NCI-H187 (cell line): ENCODE measurements around the gene USP7.

Experiments used
- DNase-seq, 2 experiments: peaks; one replicate each; lab custom pipeline; 2025; lab: John Stamatoyannopoulos, UW

USP7 gene

DNA sequence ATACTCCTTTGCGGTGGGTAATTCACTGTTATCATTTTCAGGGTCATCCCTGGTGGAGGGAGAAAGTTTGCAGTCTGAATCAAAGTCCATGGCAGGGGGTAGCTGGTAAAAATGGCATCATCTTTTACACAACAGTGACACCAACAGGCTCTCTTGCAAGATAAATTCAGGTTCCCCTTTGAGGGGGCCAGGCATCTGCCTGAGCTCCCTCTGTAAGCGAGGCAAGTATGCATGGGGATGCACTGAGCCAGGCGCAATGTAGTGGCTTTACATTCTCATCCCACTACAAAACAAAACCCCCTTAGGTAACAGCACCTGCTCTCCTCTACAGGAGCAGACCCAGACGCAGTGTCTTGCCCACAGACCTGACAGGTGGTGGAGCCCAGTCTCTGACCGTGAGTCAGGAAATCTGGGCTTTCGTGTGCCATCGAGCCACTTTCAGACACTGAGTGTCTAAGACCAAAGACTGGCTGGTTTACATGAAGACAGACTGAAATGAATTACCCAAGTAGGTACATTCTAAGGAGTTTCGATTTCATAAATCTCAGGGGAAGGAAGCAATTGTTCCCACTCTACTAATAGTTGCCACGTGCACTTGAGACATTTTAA lies 63.9 kb downstream of the USP7 start:
- DNase-seq = no peak

DNA sequence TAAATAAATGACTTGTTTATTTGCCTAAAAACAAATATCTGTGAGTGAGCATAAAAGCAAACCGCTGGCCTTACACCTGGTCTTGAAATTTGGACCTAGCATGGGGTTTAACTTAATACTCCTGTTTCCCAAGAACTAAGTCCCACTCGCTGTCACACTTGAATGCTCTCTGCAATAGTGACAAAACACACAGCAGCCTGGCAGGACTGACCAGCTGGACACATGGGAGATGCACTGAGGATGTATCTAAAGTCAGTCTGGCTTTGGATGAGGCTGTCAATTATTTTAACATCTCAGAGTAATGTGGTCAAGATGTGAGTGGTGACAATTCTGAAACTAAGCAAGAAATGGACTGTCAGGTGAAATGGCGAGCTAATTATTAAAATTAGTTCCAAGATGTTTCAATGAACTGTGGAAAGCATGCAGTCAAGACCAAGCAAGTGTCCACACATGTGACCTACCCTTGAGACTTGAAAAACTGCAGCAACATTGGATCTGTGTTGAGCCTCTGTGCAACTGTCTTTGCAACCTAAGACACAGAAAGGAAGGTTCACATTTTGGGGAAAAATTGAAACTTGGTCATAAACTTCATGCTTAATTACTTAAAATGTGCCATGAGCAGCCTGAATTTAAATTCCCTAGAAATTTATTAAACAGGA lies 64.9 kb downstream of the USP7 start:
- DNase-seq = no peak

DNA sequence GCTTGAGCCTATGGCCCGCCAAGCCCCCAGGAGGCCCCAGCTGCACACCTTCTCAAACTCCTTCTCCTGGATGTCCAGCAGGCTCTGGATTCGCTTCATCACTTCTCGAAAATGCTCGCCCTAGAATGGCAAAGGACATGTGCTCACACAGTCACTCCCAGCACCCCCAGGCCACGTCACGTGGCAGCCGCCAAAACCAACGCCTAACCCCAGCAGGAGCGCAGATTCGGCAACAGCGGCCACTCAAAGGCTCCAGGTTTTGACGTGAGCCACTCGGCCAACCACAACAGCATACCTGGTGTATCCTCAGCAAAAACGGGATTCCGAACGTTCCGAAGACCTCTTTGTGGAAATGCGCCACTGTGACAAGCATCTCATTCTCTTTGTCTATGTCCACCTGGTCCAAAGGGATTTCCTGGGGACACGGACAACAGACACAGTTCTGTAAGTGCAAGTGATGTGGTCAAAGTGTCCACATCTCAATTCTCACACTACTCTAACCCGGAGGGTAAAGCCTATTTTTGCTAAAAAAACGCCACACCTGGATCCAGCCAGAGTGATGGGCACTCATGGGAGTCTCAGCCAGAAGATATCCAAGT lies 68.9 kb downstream of the USP7 start:
- DNase-seq = no peak

DNA sequence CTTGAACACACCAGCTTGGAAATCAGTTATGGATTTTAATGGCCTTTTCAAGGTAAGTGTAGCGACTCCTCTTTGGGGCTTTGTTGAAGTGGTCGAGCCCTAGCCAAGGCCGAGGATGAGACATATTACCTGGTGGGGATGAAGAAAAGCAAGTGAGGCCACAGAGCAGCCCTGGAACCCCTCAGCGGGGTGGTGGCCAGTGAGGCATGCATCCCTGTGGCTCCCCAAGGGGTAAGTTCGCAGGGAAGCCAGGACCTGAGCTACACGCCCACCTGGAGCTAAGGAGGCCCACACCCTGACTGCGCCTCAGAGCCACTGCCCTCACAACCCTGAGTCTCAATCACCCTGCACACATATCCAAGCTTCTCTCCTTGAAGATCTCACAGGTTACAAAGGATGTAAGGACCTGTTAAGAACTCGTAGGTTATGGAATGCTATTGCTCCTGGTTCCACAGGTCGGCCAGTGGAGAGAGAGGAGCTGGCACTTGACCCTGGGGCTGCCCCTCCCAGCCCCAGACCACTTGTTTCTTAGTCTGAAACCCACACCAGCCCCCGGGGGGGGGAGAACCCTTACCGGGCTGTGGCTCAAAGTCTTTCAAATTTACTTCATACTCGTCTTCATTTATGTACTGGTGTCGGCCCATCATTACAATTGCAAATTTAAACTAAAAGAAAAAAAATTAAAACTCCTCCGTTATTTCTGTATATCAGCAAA lies 69.6 kb downstream of the USP7 start:
- DNase-seq = no peak

DNA sequence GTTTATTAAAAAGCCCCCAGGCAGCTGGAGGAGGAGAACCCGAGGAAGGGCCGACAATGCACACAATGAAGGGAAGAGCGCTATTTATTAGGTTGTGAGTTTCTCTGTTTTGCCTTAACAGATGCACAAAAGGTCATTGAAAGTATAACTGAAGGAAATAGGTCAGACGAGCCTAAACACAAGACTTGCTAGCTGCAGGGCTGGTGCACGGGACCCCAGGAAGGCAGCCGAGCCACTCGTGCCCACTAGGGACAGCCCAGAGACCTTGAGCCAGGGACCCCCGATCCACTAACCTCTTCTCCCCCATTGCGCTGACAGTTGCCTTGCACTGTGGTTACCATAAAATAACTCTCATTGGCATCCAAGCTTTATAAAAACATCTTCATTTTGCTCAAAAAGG lies 70.3 kb downstream of the USP7 start:
- DNase-seq = no peak

GRCh38 chr16:8892101-8892575 lies 71.6 kb downstream of the USP7 start:
- DNase-seq = no peak

DNA sequence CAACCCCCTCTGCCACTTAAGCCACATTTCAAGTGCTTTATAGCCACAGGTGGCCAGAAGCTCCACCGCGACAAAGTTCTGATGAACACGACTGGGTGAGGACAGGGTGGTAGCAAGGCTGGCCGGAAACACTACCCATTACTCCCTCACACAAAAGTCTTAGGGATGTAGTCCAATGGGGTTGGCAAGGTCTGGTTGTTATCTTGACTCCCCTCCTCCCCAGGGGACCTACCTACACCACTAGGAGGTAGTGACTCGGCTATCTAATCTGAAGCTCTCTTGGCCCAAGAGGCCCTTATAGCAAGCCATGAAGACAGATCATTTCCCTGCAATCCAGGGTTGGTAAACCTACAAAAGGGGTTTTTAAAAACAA lies 73.2 kb downstream of the USP7 start:
- no peak for DNase-seq

DNA sequence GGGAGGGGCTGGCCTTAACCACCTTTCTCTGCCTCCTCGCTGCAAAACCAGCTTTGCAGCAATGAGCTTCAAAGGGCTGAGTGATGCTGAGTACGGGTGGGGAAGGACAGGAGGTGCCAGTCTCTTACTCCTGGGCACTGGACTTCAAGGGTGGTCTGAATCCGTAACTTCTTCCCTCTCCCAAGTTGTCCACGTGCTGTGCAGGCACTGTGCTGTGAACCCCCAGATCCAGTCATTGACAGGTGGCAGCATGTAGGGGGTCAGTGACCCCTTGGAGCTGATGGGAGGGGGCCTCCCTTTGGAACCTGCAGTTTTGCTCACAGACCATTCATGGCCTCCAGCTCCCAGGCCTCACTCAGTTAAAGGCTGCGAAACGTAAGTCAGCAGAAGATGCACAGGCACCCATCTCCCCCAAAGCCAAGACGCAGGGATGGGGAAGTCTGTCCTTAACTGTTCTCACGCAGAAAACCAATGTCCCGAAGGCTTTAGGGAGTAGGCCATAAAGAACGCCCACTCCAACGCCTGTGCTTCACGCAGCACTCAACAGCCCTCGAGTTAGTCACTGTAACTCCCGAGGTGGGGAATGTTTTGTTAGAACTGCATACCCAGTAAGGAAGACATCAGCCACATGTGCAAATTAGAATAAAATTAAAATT lies 73.7 kb downstream of the USP7 start:
- DNase-seq = no peak

DNA sequence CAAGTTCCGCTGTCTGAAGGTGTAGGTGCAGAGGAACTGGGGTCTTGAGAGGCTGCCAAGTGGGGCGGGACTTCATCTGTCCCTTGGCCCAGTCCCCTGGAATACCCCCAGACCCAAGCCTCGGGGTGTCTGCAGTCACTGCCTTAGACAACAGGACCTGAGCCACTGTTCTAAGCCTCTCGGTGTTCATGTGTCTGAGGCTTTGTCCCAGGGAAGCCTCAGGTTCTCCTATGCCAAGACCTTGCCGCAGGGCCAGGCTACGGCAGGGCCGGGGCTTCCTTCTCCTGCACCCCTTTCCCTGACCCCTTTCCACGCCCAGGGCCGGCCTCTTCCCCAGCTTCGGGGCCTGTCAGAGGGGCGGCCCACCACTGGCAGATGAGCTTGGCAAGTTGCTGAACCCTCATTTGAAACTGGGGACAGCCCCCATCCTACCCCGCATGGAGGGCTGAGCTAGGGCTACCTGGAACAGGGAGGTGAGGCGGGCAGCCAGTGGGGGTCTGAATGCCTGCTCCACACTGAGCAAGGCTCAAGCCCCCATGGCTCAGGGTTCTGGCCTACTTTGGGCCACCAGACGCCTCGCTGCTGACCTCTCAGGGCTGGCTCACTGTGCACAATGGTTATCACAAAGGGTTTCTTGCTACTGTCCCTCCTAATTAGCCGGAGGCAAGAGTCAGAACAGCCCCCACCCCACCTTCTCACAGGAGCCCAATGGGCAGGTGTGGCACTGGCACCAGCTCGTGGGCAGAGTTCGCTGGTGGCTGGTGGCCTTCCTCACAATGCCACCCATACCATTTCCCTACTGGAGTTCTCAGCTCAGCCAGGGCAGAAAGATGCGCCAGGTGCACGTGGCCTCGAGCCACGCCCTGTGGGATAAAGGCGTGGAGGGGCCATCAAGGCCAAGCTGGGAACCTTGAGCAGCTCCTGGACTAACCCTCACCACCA lies 74.5 kb downstream of the USP7 start:
- no peak for DNase-seq

- no peak for DNase-seq
These were observed 75.7 kb downstream of the USP7 start for GRCh38 chr16:8887952-8888560.

- DNase-seq = no peak
These were observed 76.3 kb downstream of the USP7 start for GRCh38 chr16:8887431-8887765.

GRCh38 chr16:8886593-8887430 lies 76.9 kb downstream of the USP7 start:
- no peak for DNase-seq

GRCh38 chr16:8885674-8886592 lies 77.8 kb downstream of the USP7 start:
- no peak for DNase-seq

- no peak for DNase-seq
These were observed 80.9 kb downstream of the USP7 start for GRCh38 chr16:8882725-8883377.

DNA sequence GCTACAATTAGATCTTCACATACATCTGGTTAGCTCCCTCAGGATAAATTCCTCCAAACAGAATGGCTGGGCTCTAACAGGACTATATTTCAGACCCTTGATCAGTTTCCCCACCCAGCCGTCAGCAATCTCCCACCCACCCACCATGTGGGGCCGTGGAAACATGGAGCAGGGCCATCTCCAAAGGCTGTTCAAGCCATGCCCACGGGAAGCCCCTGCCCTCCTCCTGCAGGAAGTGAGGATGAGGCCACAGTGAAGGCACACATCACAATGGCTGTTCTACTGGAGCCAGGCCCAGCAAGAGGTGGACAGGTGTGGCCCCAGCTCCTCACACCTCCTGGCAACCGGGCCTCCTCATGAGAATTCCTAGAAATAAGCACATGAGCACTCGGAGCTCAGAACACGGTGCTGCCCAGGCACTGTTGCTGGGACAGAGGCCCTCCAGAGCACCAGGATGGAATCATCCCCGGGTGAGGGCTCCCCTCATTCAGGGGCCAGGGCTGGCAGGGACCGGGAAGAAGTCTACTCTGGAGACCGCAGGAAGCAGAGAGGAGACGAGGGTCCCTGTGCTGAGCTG lies 81.6 kb downstream of the USP7 start, which contains the start of gene LITAFD:
Gene LITAFD, plus strand, starts transcription at position 311 of the 577 bp plus-strand sequence. CDS start 2,005 bp downstream, outside the sequence.
- no peak for DNase-seq

GRCh38 chr16:8880839-8881510 lies 82.7 kb downstream of the USP7 start:
- no peak for DNase-seq

DNA sequence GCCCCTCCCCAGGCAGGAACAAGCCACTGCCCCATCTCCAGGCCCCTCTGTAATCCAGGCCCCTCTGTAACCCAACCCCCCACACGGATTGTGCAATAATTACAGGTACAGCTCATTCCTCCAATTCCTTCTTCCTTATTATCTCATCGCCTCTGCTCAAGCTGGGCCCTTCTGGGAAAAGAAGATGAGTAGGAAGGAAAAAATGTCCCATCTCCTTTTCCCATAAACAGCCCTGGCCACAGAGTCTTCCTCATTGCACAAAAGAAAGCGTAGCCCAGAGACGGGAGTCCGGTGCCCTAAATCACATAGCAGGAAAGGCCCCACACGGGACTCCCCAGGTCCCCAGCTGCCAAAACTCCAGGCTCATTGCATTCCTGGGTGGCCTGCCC lies 85.2 kb downstream of the USP7 start:
- DNase-seq = no peak
